ELF-1 (cell line): Measurements from ENCODE around the gene IFT172.
A peak's percentile ranks its signal among the peaks of the same experiment; 100 is the strongest.

Experiments used
- DNase-seq: peaks from one replicate; pipeline ENCODE4 v3.0.0-alpha.2; 2016; ENCODE audit warnings: low read depth, low spot score

IFT172 gene

GRCh38 chr2:27422958-27423357 is 66.6 kb downstream of the IFT172 start:
- DNase-seq: no peak

- DNase-seq: no peak
Observed at GRCh38 chr2:27421660-27422250, 67.8 kb downstream of the IFT172 start.

GRCh38 chr2:27420996-27421395 is 68.5 kb downstream of the IFT172 start:
- DNase-seq: no peak

- DNase-seq: no peak
Observed at GRCh38 chr2:27416151-27416550, 73.4 kb downstream of the IFT172 start.

GRCh38 chr2:27412419-27413152 is 77.0 kb downstream of the IFT172 start:
- DNase-seq: no peak

- DNase-seq: peak; percentile 98
Observed at GRCh38 chr2:27409321-27410073, 80.0 kb downstream of the IFT172 start, which contains the start of gene PPM1G. Gene PPM1G (minus strand): TSS chr2:27409591. CDS start chr2:27409422, 169 bp downstream.

- DNase-seq: peak; percentile 12
Observed at GRCh38 chr2:27408601-27409320, 80.8 kb downstream of the IFT172 start.

GRCh38 chr2:27407798-27408491 is 81.6 kb downstream of the IFT172 start:
- peak; percentile 65 for DNase-seq

- no peak for DNase-seq
Observed at GRCh38 chr2:27400348-27401135, 89.0 kb downstream of the IFT172 start.

- no peak for DNase-seq
Observed at GRCh38 chr2:27398962-27399361, 90.6 kb downstream of the IFT172 start.
